T-helper 1 cell treated with Interleukin-12 subunit alpha and Interleukin-12 subunit beta and Interleukin-4 antibody, amounts not matched to agents 30 μg/mL and 1 μg/mL, for 36 hours (primary cell): ENCODE measurements around the gene NAPSA.
"Not testable (repeated sequence)": the region's sequence is repeated elsewhere in the genome, so short reads cannot be mapped to it uniquely, and the experiment has no call there.

Experiments used
- H3K27ac Mint-ChIP-seq: one replicate; pipeline ENCODE4 v1.8.0; 2021; ENCODE audit warnings: mild to moderate bottlenecking, mixed read lengths
- H3K27me3 Mint-ChIP-seq: one replicate; pipeline ENCODE4 v1.8.0; 2021; ENCODE audit warnings: low read depth, mixed read lengths
- H3K36me3 Mint-ChIP-seq: one replicate; pipeline ENCODE4 v1.8.0; 2021; ENCODE audit warnings: low read depth, mixed read lengths
- H3K4me1 Mint-ChIP-seq: one replicate; pipeline ENCODE4 v1.8.0; 2021; ENCODE audit warnings: low read depth, mixed read lengths
- H3K4me3 Mint-ChIP-seq: one replicate; pipeline ENCODE4 v1.8.0; 2021; ENCODE audit warnings: mild to moderate bottlenecking, moderate library complexity, mixed read lengths
- H3K9me3 Mint-ChIP-seq: one replicate; pipeline ENCODE4 v1.8.0; 2021; ENCODE audit warnings: mixed read lengths

Gene NAPSA

GRCh38 chr19:50332244-50333038 lies 33.0 kb downstream of the NAPSA start:
- H3K4me3 Mint-ChIP-seq = peak overlapping the region; percentile 87
- H3K27ac Mint-ChIP-seq = peak overlapping the region; percentile 89
- peaks cover 13% of the 10 kb centered on the region for H3K27me3 Mint-ChIP-seq
- peaks cover 14% of the 10 kb centered on the region for H3K36me3 Mint-ChIP-seq
- H3K4me1 Mint-ChIP-seq = peaks cover 56% of the 10 kb centered on the region
- H3K9me3 Mint-ChIP-seq = no peaks in the 10 kb centered on the region

DNA sequence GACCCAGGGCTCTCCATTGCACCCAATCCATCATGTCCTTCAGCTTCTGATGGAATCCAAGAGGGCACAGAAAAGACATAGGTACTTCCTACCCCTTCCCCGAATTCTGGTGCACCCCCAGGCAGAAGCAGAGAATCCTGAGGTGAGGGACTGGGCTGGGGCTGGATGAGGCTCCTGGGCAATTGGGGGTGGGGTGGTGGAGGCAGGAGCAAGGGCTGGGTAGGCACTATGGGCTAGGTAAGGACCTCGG lies 33.5 kb downstream of the NAPSA start:
- Mint-ChIP-seq H3K27me3 (peaks cover 18% of the 10 kb centered on the region), H3K4me3 (peak overlapping the region; percentile 87), H3K36me3 (peaks cover 13% of the 10 kb centered on the region), H3K27ac (peak overlapping the region; percentile 89), H3K9me3 (no peaks in the 10 kb centered on the region), H3K4me1 (peaks cover 59% of the 10 kb centered on the region)

- peak overlapping the region; percentile 87 for H3K4me3 Mint-ChIP-seq
- H3K9me3 Mint-ChIP-seq = no peaks in the 10 kb centered on the region
- H3K27me3 Mint-ChIP-seq = peaks cover 23% of the 10 kb centered on the region
- H3K36me3 Mint-ChIP-seq = peaks cover 14% of the 10 kb centered on the region
- peaks cover 64% of the 10 kb centered on the region for H3K4me1 Mint-ChIP-seq
- H3K27ac Mint-ChIP-seq = peak overlapping the region; percentile 89
Observed at GRCh38 chr19:50331221-50331993, 34.0 kb downstream of the NAPSA start.

- Mint-ChIP-seq H3K27me3 (peaks cover 30% of the 10 kb centered on the region), H3K9me3 (no peaks in the 10 kb centered on the region), H3K36me3 (peaks cover 12% of the 10 kb centered on the region), H3K27ac (peak overlapping the region; percentile 94), H3K4me3 (peak overlapping the region; percentile 94), H3K4me1 (peaks cover 63% of the 10 kb centered on the region)
Observed at GRCh38 chr19:50330365-50331078, 34.9 kb downstream of the NAPSA start.

GRCh38 chr19:50329926-50330294 lies 35.5 kb downstream of the NAPSA start:
- peak overlapping the region; percentile 94 for H3K27ac Mint-ChIP-seq

DNA sequence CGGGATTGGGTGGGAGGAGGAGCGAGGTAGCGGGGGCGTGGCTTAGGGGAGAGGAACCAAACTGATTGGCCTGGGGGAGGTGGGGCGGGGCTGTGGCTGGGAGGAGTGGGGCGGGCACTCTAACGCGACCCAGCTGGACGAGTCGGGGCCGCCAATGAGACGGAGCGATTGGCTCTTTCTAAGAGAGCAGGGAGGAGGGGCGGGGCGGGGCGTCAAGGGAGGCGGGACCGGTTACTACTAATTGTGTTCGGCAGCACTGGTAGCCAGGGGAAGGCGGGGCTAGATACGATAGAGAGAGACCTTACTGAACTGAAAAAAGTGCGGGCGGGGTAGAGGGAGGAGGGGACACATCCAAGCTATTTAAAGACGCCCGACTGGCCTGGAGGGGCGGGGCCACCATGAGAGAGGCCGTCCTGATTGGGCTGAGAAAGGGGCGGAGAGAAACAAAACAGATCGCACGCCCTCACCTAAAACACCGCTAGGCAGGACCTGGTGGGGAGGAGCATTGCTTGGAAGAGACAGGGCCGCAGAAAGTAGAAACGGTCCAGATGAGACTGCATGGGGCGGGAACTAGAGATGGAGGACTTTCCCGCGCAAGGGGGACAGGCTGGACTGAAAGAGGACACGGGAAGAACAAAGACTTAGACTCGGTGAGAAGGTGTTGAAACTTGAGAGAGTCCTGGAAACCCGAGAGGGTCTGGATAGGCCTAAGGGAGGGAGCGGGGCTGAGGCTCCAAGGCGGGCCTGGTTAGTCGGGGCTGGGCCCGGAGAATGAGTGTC lies 36.1 kb downstream of the NAPSA start, which contains the start of gene KCNC3:
Gene KCNC3, minus strand, starts transcription at position 232 of the 780 bp plus-strand sequence. CDS start 295 bp downstream, outside the sequence.
- H3K4me1 Mint-ChIP-seq = peaks cover 64% of the 10 kb centered on the region
- H3K27me3 Mint-ChIP-seq = peaks cover 32% of the 10 kb centered on the region
- peak within 1 kb of the TSS; percentile 94 for H3K27ac Mint-ChIP-seq
- H3K9me3 Mint-ChIP-seq = no peaks in the 10 kb centered on the region
- peaks cover 9% of the 10 kb centered on the region for H3K36me3 Mint-ChIP-seq
- peak within 1 kb of the TSS; percentile 94 for H3K4me3 Mint-ChIP-seq

More at GRCh38 chr19:50329926-50330294, 35.5 kb downstream of the NAPSA start:
- peaks cover 30% of the 10 kb centered on the region for H3K27me3 Mint-ChIP-seq
- not testable (repeated sequence) for H3K36me3 Mint-ChIP-seq, H3K9me3 Mint-ChIP-seq
- H3K4me1 Mint-ChIP-seq = peaks cover 61% of the 10 kb centered on the region
- H3K4me3 Mint-ChIP-seq = peak overlapping the region; percentile 94

- peak overlapping the region; percentile 94 for H3K27ac Mint-ChIP-seq
- H3K4me1 Mint-ChIP-seq = peaks cover 61% of the 10 kb centered on the region
- peaks cover 9% of the 10 kb centered on the region for H3K36me3 Mint-ChIP-seq
- peaks cover 33% of the 10 kb centered on the region for H3K27me3 Mint-ChIP-seq
- H3K4me3 Mint-ChIP-seq = peak overlapping the region; percentile 94
- no peaks in the 10 kb centered on the region for H3K9me3 Mint-ChIP-seq
Observed at GRCh38 chr19:50328873-50329145, 36.6 kb downstream of the NAPSA start.

DNA sequence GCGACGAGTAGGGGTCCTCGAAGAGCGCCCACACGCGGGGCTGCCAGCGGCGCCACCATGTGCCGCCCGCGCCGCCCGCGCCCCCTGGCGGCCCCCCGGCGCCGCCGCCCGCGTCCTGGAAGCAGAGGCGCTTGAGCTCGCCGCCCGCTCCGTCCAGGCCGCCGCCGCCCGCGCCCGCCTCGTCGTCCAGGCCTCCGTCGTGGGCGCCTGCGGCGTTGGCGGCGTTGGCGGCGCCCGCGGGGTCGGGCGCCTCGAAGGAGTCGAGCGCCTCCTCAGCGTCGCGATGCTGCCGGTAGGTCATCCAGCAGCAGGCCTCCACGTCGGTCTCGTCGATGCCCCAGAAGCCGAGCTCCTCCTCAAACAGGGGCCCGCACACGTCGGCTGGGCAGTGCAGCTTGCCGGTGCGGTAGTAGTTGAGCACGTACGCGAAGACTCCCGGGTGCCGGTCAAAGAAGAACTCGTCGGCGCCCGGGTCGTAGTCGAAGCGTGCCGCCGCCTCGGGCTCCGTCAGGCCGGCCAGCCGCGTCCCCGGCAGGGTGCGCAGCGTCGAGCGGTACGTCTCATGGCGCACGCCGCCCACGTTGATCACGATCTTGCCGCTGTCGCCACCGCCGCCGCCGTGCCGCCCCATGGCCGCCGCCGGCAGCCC lies 37.1 kb downstream of the NAPSA start:
- peaks cover 56% of the 10 kb centered on the region for H3K4me1 Mint-ChIP-seq
- no peak overlapping the region for H3K27ac Mint-ChIP-seq
- peaks cover 9% of the 10 kb centered on the region for H3K36me3 Mint-ChIP-seq
- no peak overlapping the region for H3K4me3 Mint-ChIP-seq
- H3K9me3 Mint-ChIP-seq = no peaks in the 10 kb centered on the region
- peaks cover 33% of the 10 kb centered on the region for H3K27me3 Mint-ChIP-seq

DNA sequence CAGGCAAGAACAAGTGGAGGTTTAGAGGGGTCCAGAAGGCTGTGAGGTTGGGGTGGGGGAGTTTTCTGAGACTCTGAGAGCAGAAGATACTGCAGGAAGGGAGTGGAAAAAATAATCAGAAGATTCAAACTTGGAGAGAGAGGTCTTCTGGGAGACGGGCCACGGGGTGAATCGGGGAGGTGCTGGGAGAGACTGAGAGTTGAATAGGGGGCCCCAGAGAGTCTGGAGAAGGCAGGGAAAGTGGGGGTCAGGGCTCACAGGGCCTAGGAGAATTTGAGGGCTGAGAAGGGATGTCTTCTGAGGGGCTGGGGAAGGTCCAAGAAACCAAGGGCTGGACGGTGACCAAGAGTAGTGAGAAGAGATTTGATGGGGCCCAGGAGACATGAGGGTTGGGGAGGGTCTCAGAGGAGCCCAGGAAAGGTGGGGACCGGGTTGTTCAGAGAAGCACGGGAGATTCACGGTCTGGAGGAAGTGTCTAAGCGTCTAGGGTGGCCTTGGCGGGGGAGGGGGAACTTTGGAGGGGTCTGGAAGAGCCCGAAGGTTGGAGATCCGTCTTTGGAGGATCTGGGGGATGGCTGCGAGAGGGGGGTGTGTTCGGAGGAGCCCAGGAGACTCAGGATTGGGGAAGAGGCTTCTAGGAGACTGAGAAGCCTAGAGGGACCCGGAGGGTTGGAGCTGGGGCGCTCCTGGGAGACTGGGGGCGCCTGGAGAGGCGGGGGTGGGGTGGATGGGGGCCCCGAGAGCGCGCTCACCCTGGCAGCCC lies 37.8 kb downstream of the NAPSA start:
- Mint-ChIP-seq H3K36me3 (peaks cover 9% of the 10 kb centered on the region), H3K4me1 (peaks cover 52% of the 10 kb centered on the region), H3K27me3 (peaks cover 33% of the 10 kb centered on the region), H3K4me3 (peak overlapping the region; percentile 84), H3K9me3 (no peaks in the 10 kb centered on the region), H3K27ac (peak overlapping the region; percentile 82)

GRCh38 chr19:50327013-50327412 lies 38.4 kb downstream of the NAPSA start:
- Mint-ChIP-seq H3K4me1 (peaks cover 48% of the 10 kb centered on the region), H3K27ac (peak overlapping the region; percentile 50), H3K36me3 (peaks cover 9% of the 10 kb centered on the region), H3K4me3 (peak overlapping the region; percentile 84), H3K9me3 (no peaks in the 10 kb centered on the region), H3K27me3 (peaks cover 33% of the 10 kb centered on the region)

GRCh38 chr19:50326101-50326664 lies 39.3 kb downstream of the NAPSA start:
- Mint-ChIP-seq H3K4me1 (peaks cover 42% of the 10 kb centered on the region), H3K9me3 (no peaks in the 10 kb centered on the region), H3K4me3 (peak overlapping the region; percentile 84), H3K27me3 (peaks cover 33% of the 10 kb centered on the region), H3K27ac (no peak overlapping the region), H3K36me3 (peaks cover 8% of the 10 kb centered on the region)

GRCh38 chr19:50325310-50326100 lies 39.9 kb downstream of the NAPSA start:
- H3K4me3 Mint-ChIP-seq = peak overlapping the region; percentile 72
- H3K9me3 Mint-ChIP-seq = no peaks in the 10 kb centered on the region
- H3K4me1 Mint-ChIP-seq = peaks cover 39% of the 10 kb centered on the region
- peaks cover 33% of the 10 kb centered on the region for H3K27me3 Mint-ChIP-seq
- peaks cover 8% of the 10 kb centered on the region for H3K36me3 Mint-ChIP-seq
- H3K27ac Mint-ChIP-seq = no peak overlapping the region
